H1 (cell line): ENCODE measurements around the gene ADAMTS13. TPM values are rescaled to one million over a fixed set of nuclear protein-coding genes. Genes with fewer than 3 reads are reported as not detected.
A peak's percentile ranks its signal among the peaks of the same experiment; 100 is the strongest.

ENCODE experiments used
- CTCF ChIA-PET: fragments of 300-600 bp; sonication (Branson Sonifier 250); formaldehyde crosslinking; loops from one replicate; lab custom pipeline; 2021; ENCODE audit not compliant: partially characterized antibody; lab: Charles Lee
- POLR2A ChIA-PET: fragments of 300-600 bp; sonication (Branson Sonifier 250); formaldehyde crosslinking; loops from one replicate; lab custom pipeline; 2021; ENCODE audit warnings: inconsistent platforms; ENCODE audit not compliant: partially characterized antibody; lab: Charles Lee
- DNase-seq, 2 experiments: peaks; one replicate each; pipeline versions ENCODE4 v3.0.0 to v3.0.0-alpha.2; 2010 to 2022; ENCODE audit warnings: low spot score in 2 of 2, low read depth in 1 of 2, mixed read lengths in 1 of 2
- FAIRE-seq: peaks from 2 replicates; lab custom pipeline; 2011; peaks lifted over from hg19 to GRCh38; lab: Jason Lieb, UNC
- H2AFZ ChIP-seq: 2 replicates; pipeline ENCODE4 v1.8.1; 2012; ENCODE audit warnings: low read length, inconsistent platforms
- H2AK5ac ChIP-seq: 2 replicates; pipeline ENCODE4 v1.6.1; 2013; ENCODE audit warnings: low read depth, low read length
- H2BK120ac ChIP-seq: replicated peaks from 2 replicates; pipeline ENCODE3; 2013; ENCODE audit warnings: low read depth, low read length, inconsistent platforms
- H2BK12ac ChIP-seq: 2 replicates; pipeline ENCODE4 v1.6.1; 2013; ENCODE audit warnings: low read depth, low read length
- H2BK15ac ChIP-seq: 2 replicates; pipeline ENCODE4 v1.6.1; 2013; ENCODE audit warnings: low read length
- H2BK20ac ChIP-seq: 2 replicates; pipeline ENCODE4 v1.6.1; 2013; ENCODE audit warnings: low read length
- H2BK5ac ChIP-seq: 2 replicates; pipeline ENCODE4 v1.6.1; 2013; ENCODE audit warnings: low read depth, low read length
- H3K14ac ChIP-seq: 2 replicates; pipeline ENCODE4 v1.6.1; 2013; ENCODE audit warnings: inconsistent platforms; ENCODE audit not compliant: insufficient read length
- H3K18ac ChIP-seq: 2 replicates; pipeline ENCODE4 v1.6.1; 2013; ENCODE audit warnings: low read length; ENCODE audit errors: extremely low read depth
- H3K23ac ChIP-seq: 2 replicates; pipeline ENCODE4 v1.6.1; 2013; ENCODE audit warnings: inconsistent platforms; ENCODE audit not compliant: insufficient read length
- H3K23me2 ChIP-seq: 2 replicates; pipeline ENCODE4 v1.6.1; 2013; ENCODE audit warnings: low read depth, low read length
- H3K27ac ChIP-seq: 2 replicates; pipeline ENCODE4 v1.6.1; 2011; ENCODE audit warnings: low read depth, low read length, inconsistent platforms
- H3K27me3 ChIP-seq, 4 experiments: replicated peaks in 1 of 4; 1 replicate in 1 of 4; 2 replicates in 3 of 4; pipeline versions ENCODE4 v1.6.1 to v1.8.1; 2011 to 2013; ENCODE audit warnings: low read length in 3 of 4, mild to moderate bottlenecking in 3 of 4, inconsistent platforms in 2 of 4, mixed read lengths in 2 of 4, moderate library complexity in 1 of 4; ENCODE audit not compliant: control insufficient read depth in 3 of 4, insufficient read depth in 3 of 4; ENCODE audit errors: extremely low read depth in 1 of 4
- H3K36me3 ChIP-seq, 4 experiments: 2 replicates each; pipeline versions ENCODE4 v1.6.1 to v1.8.1; 2011 to 2013; ENCODE audit warnings: mild to moderate bottlenecking in 4 of 4, low read length in 3 of 4, moderate library complexity in 2 of 4, control low read depth in 1 of 4, inconsistent platforms in 1 of 4; ENCODE audit not compliant: insufficient read depth in 4 of 4, control insufficient read depth in 2 of 4
- H3K4ac ChIP-seq: replicated peaks from 2 replicates; pipeline ENCODE3; 2013; ENCODE audit warnings: low read length, low read depth, mixed read lengths, inconsistent platforms; ENCODE audit not compliant: insufficient read length
- H3K4me1 ChIP-seq, 4 experiments: replicated peaks in 1 of 4; 1 replicate in 1 of 4; 2 replicates in 3 of 4; pipeline versions ENCODE4 v1.6.1 to v1.8.1; 2011 to 2013; ENCODE audit warnings: low read length in 3 of 4, inconsistent platforms in 2 of 4, mixed read lengths in 1 of 4; ENCODE audit not compliant: insufficient read depth in 4 of 4, control insufficient read depth in 3 of 4
- H3K4me2 ChIP-seq, 2 experiments: 2 replicates each; pipeline versions ENCODE4 v1.6.1 to v1.8.1; 2011 to 2013; ENCODE audit warnings: low read depth in 2 of 2, low read length in 2 of 2, control low read depth in 1 of 2, inconsistent platforms in 1 of 2, mild to moderate bottlenecking in 1 of 2; ENCODE audit not compliant: insufficient read depth in 1 of 2
- H3K4me3 ChIP-seq, 4 experiments: fragments of 200-600, 300-600 bp in 1 of 4; sonication (generic), shearing (Covaris generic), sonication (Bioruptor Twin) in 1 of 4; 2 replicates each; pipeline versions ENCODE4 v1.5.1 to v1.8.1; 2011 to 2016; ENCODE audit warnings: low read length in 4 of 4, low read depth in 3 of 4, control low read depth in 2 of 4, inconsistent platforms in 2 of 4, mild to moderate bottlenecking in 2 of 4, mixed read lengths in 1 of 4, moderate library complexity in 1 of 4; ENCODE audit not compliant: insufficient read depth in 2 of 4; ENCODE audit errors: extremely low read depth in 1 of 4
- H3K56ac ChIP-seq: replicated peaks from 2 replicates; pipeline ENCODE3; 2013; ENCODE audit warnings: low read depth, mild to moderate bottlenecking, mixed read lengths, low read length, inconsistent platforms; ENCODE audit not compliant: insufficient read length
- H3K79me1 ChIP-seq: 2 replicates; pipeline ENCODE4 v1.6.1; 2013; ENCODE audit warnings: low read depth, low read length, control low read depth
- H3K79me2 ChIP-seq, 2 experiments: 2 replicates each; pipeline versions ENCODE4 v1.6.1 to v1.8.1; 2012 to 2013; ENCODE audit warnings: low read length in 2 of 2, mild to moderate bottlenecking in 2 of 2, inconsistent platforms in 1 of 2; ENCODE audit not compliant: insufficient read depth in 2 of 2, control insufficient read depth in 1 of 2
- H3K9ac ChIP-seq, 4 experiments: replicated peaks in 1 of 4; 1 replicate in 1 of 4; 2 replicates in 3 of 4; pipeline versions ENCODE4 v1.6.1 to v1.8.1; 2011 to 2013; ENCODE audit warnings: low read depth in 3 of 4, low read length in 3 of 4, control low read depth in 2 of 4, mild to moderate bottlenecking in 2 of 4, moderate library complexity in 2 of 4, inconsistent platforms in 1 of 4; ENCODE audit errors: extremely low read depth in 1 of 4
- H3K9me3 ChIP-seq, 2 experiments: 2 replicates each; pipeline versions ENCODE4 v1.6.1 to v1.8.1; 2012 to 2013; ENCODE audit warnings: mild to moderate bottlenecking in 2 of 2, moderate library complexity in 2 of 2, control low read depth in 1 of 2, inconsistent platforms in 1 of 2, low read depth in 1 of 2, low read length in 1 of 2, mixed read lengths in 1 of 2; ENCODE audit not compliant: insufficient read depth in 2 of 2
- H4K20me1 ChIP-seq, 2 experiments: replicated peaks in 1 of 2; 2 replicates each; pipeline versions ENCODE3 to v1.8.1; 2011 to 2013; ENCODE audit warnings: inconsistent platforms in 2 of 2, low read length in 2 of 2, mild to moderate bottlenecking in 1 of 2; ENCODE audit not compliant: insufficient read depth in 2 of 2, control insufficient read depth in 1 of 2
- H4K5ac ChIP-seq: 2 replicates; pipeline ENCODE4 v1.6.1; 2013; ENCODE audit warnings: low read length, low read depth, mixed read lengths, inconsistent platforms; ENCODE audit not compliant: insufficient read length
- H4K8ac ChIP-seq: 2 replicates; pipeline ENCODE4 v1.8.0; 2013; ENCODE audit warnings: mild to moderate bottlenecking, moderate library complexity, low read length, inconsistent platforms; ENCODE audit not compliant: insufficient read depth; ENCODE audit errors: extremely low read depth
- H4K91ac ChIP-seq: replicated peaks from 2 replicates; pipeline ENCODE3; 2013; ENCODE audit warnings: low read length, mixed read lengths, inconsistent platforms; ENCODE audit not compliant: insufficient read length
- ATF2 ChIP-seq: IDR thresholded peaks from 2 replicates; pipeline ENCODE4 v1.6.1; 2012; ENCODE audit warnings: low read length, inconsistent platforms
- EZH2 ChIP-seq: fragments of 200-600 bp; sonication (generic); IDR thresholded peaks from 2 replicates; pipeline ENCODE4 v1.7.1; 2012; ENCODE audit warnings: low read depth, mild to moderate bottlenecking, moderate library complexity, low read length, inconsistent platforms; ENCODE audit not compliant: severe bottlenecking
- FOSL1 ChIP-seq: IDR thresholded peaks from 2 replicates; pipeline ENCODE4 v1.6.1; 2011; ENCODE audit warnings: mild to moderate bottlenecking, low read depth, low read length, moderate library complexity; ENCODE audit not compliant: insufficient read depth
- MAFK ChIP-seq: IDR thresholded peaks from 2 replicates; pipeline ENCODE4 v1.6.1; 2012; ENCODE audit warnings: low read depth, mild to moderate bottlenecking, improper control_type of control experiment, low read length
- RXRA ChIP-seq: IDR thresholded peaks from 2 replicates; pipeline ENCODE4 v1.6.1; 2011; ENCODE audit warnings: low read depth, mild to moderate bottlenecking, low read length, moderate library complexity; ENCODE audit not compliant: insufficient read depth
- SIRT6 ChIP-seq: IDR thresholded peaks from one replicate; pipeline ENCODE4 v1.7.1; 2012; ENCODE audit warnings: low read length, inconsistent platforms
- WGBS, 2 experiments: shearing (Covaris generic) in 1 of 2; methylation state at CpG; one replicate each; pipeline versions ENCODE4 v1.1.6 to v1.1.7; 2013 to 2015; ENCODE audit warnings: low lambda C conversion rate in 2 of 2, mixed read lengths in 2 of 2, inconsistent platforms in 1 of 2, low coverage in 1 of 2, missing lambda C conversion rate in 1 of 2; ENCODE audit not compliant: insufficient replicate concordance in 2 of 2, insufficient coverage in 1 of 2, insufficient read length in 1 of 2; ENCODE audit errors: extremely low coverage in 1 of 2, missing lambda C conversion rate in 1 of 2; 5-methylcytosine and 5-hydroxymethylcytosine counted together
- polyA plus RNA-seq, 7 experiments: library from polyadenylated mRNA; depleted of rRNA in 3 of 7; stranded (reverse) in 5 of 7; unstranded in 2 of 7; fragments of >200 nt in 5 of 7; fragments of 200-250 nt in 2 of 7; gene quantifications; 1 replicate in 5 of 7; 2 replicates in 1 of 7; 4 replicates in 1 of 7; pipeline versions ENCODE4 v1.2.1 to v1.2.3, GENCODE V29; 2011 to 2013; ENCODE audit warnings: missing spikeins in 2 of 7, mixed read lengths in 2 of 7
- total RNA-seq: library from RNA; stranded (reverse); fragmentation: NEBNext Ultra II Directional; extraction: Animal tissue kit (Norgen Biotek cat#: 25700); gene quantifications from 2 replicates; pipeline ENCODE4 v1.2.1, GENCODE V29; 2021
- TF ChIP-seq, protein P1 (sequence below), 3 experiments: IDR thresholded peaks; 1 replicate in 2 of 3; 2 replicates in 1 of 3; pipeline versions ENCODE4 v1.5.1 to v1.6.1; 2011; ENCODE audit warnings: low read length in 3 of 3, mild to moderate bottlenecking in 3 of 3, inconsistent platforms in 2 of 3, low read depth in 1 of 3, moderate library complexity in 1 of 3; ENCODE audit not compliant: insufficient read depth in 1 of 3; ENCODE audit errors: control extremely low read depth in 1 of 3

Gene ADAMTS13
- total and polyA plus RNA-seq, 2 of the 8 experiments (the other 6 are each of a cell fraction or from before 2014, with no cell fraction given) = 4.4 to 5.8 TPM

- Histone ChIP-seq H3K4me3 (no peak overlapping the region), H2BK12ac (no peak overlapping the region), H2BK120ac (no peak overlapping the region), H4K5ac (no peak overlapping the region), H2BK5ac (no peak overlapping the region), H3K4ac (no peak overlapping the region), H3K79me1 (no peaks in the 10 kb centered on the region), H3K27me3 (no peaks in the 10 kb centered on the region; a peak in 2 of 7 replicates), H4K8ac (0 out of 2 replicates have a peak overlapping the region, but pooled peaks have one; percentile 25), H4K91ac (no peak overlapping the region), H3K36me3 (no peaks in the 10 kb centered on the region), H3K14ac (no peak overlapping the region), H3K4me2 (no peak overlapping the region), H2AFZ (no peak overlapping the region), H3K18ac (no peak overlapping the region), H2AK5ac (no peak overlapping the region), H3K56ac (no peak overlapping the region), H3K23me2 (peaks cover 3% of the 10 kb centered on the region; the same call in 1 of the 2 replicates), H2BK15ac (no peak overlapping the region), H2BK20ac (no peak overlapping the region), H3K27ac (no peak overlapping the region), H3K79me2 (no peaks in the 10 kb centered on the region), H3K9ac (no peak overlapping the region), H3K4me1 (peaks cover 0 to 5% (median 3%) of the 10 kb centered on the region in 4 experiments; a peak in 5 of 7 replicates), H4K20me1 (peaks cover 0 to 2% of the 10 kb centered on the region in 2 experiments), H3K23ac (no peak overlapping the region), H3K9me3 (no peaks in the 10 kb centered on the region)
- WGBS, 2 experiments = 98% methylated on average over 20 of the region's 20 CpGs; no CpG with 5 or more reads in 1 of the 2 experiments
- DNase-seq = no peak
- no peak for FAIRE-seq
- CTCF ChIA-PET = interaction anchor here (0.6 to 6.9 kb wide), 10 partner anchors 9 to 46 kb away, joined by 3 to 64 read pairs (median 4); partner anchors contain the start of gene SLC2A6
- POLR2A ChIA-PET = interaction anchor here (1.2 to 2.1 kb wide), 3 partner anchors 11 to 25 kb away, joined by 3 to 6 read pairs (median 4); no protein-coding TSS in a partner anchor
- TF ChIP-seq SIRT6 = no peak
- TF ChIP-seq ATF2 = no peak
- no peak for TF ChIP-seq MAFK
- TF ChIP-seq RXRA = no peak
- TF ChIP-seq, protein P1, sequence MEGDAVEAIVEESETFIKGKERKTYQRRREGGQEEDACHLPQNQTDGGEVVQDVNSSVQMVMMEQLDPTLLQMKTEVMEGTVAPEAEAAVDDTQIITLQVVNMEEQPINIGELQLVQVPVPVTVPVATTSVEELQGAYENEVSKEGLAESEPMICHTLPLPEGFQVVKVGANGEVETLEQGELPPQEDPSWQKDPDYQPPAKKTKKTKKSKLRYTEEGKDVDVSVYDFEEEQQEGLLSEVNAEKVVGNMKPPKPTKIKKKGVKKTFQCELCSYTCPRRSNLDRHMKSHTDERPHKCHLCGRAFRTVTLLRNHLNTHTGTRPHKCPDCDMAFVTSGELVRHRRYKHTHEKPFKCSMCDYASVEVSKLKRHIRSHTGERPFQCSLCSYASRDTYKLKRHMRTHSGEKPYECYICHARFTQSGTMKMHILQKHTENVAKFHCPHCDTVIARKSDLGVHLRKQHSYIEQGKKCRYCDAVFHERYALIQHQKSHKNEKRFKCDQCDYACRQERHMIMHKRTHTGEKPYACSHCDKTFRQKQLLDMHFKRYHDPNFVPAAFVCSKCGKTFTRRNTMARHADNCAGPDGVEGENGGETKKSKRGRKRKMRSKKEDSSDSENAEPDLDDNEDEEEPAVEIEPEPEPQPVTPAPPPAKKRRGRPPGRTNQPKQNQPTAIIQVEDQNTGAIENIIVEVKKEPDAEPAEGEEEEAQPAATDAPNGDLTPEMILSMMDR (IDR thresholded peaks at IDR 0.05; ENCODE audit: control extremely low read depth in 1 of 3, insufficient read depth in 1 of 3, low read depth in 1 of 3, low read length in 3 of 3) = no peak
- no peak for TF ChIP-seq FOSL1
- TF ChIP-seq EZH2 = no peak
These were observed 32.9 kb downstream of the ADAMTS13 start for GRCh38 chr9:133454943-133455673.
